Measurements from ENCODE around the gene CDH4. TPM values are rescaled to one million over a fixed set of nuclear protein-coding genes. Genes with fewer than 3 reads are reported as not detected.

CDH4 gene
- total and polyA plus RNA-seq, 9 of the 15 experiments (the other 6 are each of a cell fraction or from before 2014, with no cell fraction given), result 0.04 TPM; not detected in 8

- ChIA-PET CTCF (ENCODE audit: low intra/inter-chr PET ratio) (no interaction called here), POLR2A (no interaction called here)
- Histone ChIP-seq H3K9ac (ENCODE audit: insufficient read depth in 1 of 2, low read depth in 2 of 2, low read length in 2 of 2) (no peak overlapping the region), H3K4me2 (ENCODE audit: insufficient read depth, low read length) (no peak overlapping the region), H3K27me3 (ENCODE audit: control insufficient read depth in 2 of 2, insufficient read depth in 2 of 2, low read length in 2 of 2) (peaks cover 50 to 90% of the 10 kb centered on the region in 2 experiments; a peak in 4 of 5 replicates), H3K36me3 (ENCODE audit: control insufficient read depth, insufficient read depth, low read length) (no peaks in the 10 kb centered on the region), H3K9me1 (ENCODE audit: control insufficient read depth, insufficient read depth, low read length) (no peaks in the 10 kb centered on the region), H3K4me1 (replicated peaks in 1 of 2; ENCODE audit: control insufficient read depth in 2 of 2, insufficient read depth in 2 of 2, low read length in 2 of 2) (no peaks in the 10 kb centered on the region; a peak in 1 of 5 replicates), H3K4me3 (no peak overlapping the region), H3K79me2 (ENCODE audit: control insufficient read depth, insufficient read depth, low read length) (no peaks in the 10 kb centered on the region), H4K20me1 (replicated peaks; ENCODE audit: control insufficient read depth, insufficient read depth, low read length) (peaks cover 4% of the 10 kb centered on the region; the same call in 1 of the 2 replicates), H3K27ac (ENCODE audit: extremely low read depth, low read depth, low read length) (no peak overlapping the region), H3K9me3 (replicated peaks; ENCODE audit: control insufficient read depth, insufficient read depth, low read depth, low read length) (no peaks in the 10 kb centered on the region), H2AFZ (ENCODE audit: low read depth, low read length) (no peak overlapping the region)
- no TSS peak for BruUV-seq (replicated peaks)
- FAIRE-seq, result no peak
- in situ Hi-C loops (cut with MboI) (no loop called here), intact Hi-C loops (cut with micrococcal nuclease) (no loop called here)
- WGBS (ENCODE audit: insufficient coverage, low coverage, missing lambda C conversion rate), result 1% methylated on average over 20 of the region's 22 CpGs
- ATAC-seq, result no peak
- TF ChIP-seq BHLHE40 (IDR thresholded peaks at IDR 0.05; ENCODE audit: low read length) (no peak), PPARD (CRISPR knock-in tag; IDR thresholded peaks at IDR 0.05) (no peak), ZMIZ1 (IDR thresholded peaks at IDR 0.05; ENCODE audit: low read depth in 2 of 2, low read length in 2 of 2) (no peak), IRF2 (CRISPR knock-in tag; IDR thresholded peaks at IDR 0.05) (no peak), NR2C1 (IDR thresholded peaks at IDR 0.05) (no peak), NR2C1 (tag; IDR thresholded peaks at IDR 0.05) (no peak)
- DNase-seq (ENCODE audit: extremely low read depth in 1 of 4, low spot score in 3 of 4), result no peak
Measured at GRCh38 chr20:61810066-61810737, 558.1 kb downstream of the CDH4 start.
